NB4 (cell line): Measurements from ENCODE around the gene NFATC1.

Experiments
- POLR2A ChIP-seq: IDR thresholded peaks from 2 replicates; pipeline ENCODE4 v1.6.1; 2011; ENCODE audit warnings: mild to moderate bottlenecking; ENCODE audit not compliant: insufficient read length; ENCODE audit errors: extremely low read depth
- TF ChIP-seq, protein P1 (sequence below): IDR thresholded peaks from one replicate; pipeline ENCODE4 v1.5.1; 2012; ENCODE audit warnings: low read depth, low read length

GRCh38 chr18:79428287-79428686 lies 32.6 kb downstream of the NFATC1 start:
- TF ChIP-seq, protein P1, sequence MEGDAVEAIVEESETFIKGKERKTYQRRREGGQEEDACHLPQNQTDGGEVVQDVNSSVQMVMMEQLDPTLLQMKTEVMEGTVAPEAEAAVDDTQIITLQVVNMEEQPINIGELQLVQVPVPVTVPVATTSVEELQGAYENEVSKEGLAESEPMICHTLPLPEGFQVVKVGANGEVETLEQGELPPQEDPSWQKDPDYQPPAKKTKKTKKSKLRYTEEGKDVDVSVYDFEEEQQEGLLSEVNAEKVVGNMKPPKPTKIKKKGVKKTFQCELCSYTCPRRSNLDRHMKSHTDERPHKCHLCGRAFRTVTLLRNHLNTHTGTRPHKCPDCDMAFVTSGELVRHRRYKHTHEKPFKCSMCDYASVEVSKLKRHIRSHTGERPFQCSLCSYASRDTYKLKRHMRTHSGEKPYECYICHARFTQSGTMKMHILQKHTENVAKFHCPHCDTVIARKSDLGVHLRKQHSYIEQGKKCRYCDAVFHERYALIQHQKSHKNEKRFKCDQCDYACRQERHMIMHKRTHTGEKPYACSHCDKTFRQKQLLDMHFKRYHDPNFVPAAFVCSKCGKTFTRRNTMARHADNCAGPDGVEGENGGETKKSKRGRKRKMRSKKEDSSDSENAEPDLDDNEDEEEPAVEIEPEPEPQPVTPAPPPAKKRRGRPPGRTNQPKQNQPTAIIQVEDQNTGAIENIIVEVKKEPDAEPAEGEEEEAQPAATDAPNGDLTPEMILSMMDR: no peak
- no peak for TF ChIP-seq POLR2A
